Fibroblast of lung (primary cell): Measurements from ENCODE around the gene OTOG.

Experiments
- CTCF ChIP-seq, 2 donors: IDR thresholded peaks in 1 of 2; conservative IDR thresholded peaks in 1 of 2; 1 replicate in 1 of 2; 2 replicates in 1 of 2; pipeline ENCODE4 v1.5.1; 2011 to 2012; ENCODE audit warnings: low read length in 2 of 2, control low read depth in 1 of 2, inconsistent platforms in 1 of 2, low read depth in 1 of 2, mild to moderate bottlenecking in 1 of 2
- EZH2 ChIP-seq: IDR thresholded peaks from 2 replicates; pipeline ENCODE4 v1.5.1; 2012; ENCODE audit warnings: low read length, control low read depth, mild to moderate bottlenecking; ENCODE audit errors: missing control alignments

GRCh38 chr11:17633987-17634775 lies 87.1 kb downstream of the OTOG start:
- no peak for TF ChIP-seq EZH2
- no peak for TF ChIP-seq CTCF (conservative IDR thresholded peaks at IDR 0.05 in 1 of 2, IDR thresholded peaks at IDR 0.05 in 1 of 2; ENCODE audit: low read depth in 1 of 2, low read length in 2 of 2)
